H9 (cell line): ENCODE data around the gene NCF1. TPM values are rescaled to one million over a fixed set of nuclear protein-coding genes. Genes with fewer than 3 reads are reported as not detected.
"Not testable (repeated sequence)": the region's sequence is repeated elsewhere in the genome, so short reads cannot be mapped to it uniquely, and the experiment has no call there.

Experiments
- DNase-seq: peaks from one replicate; pipeline ENCODE4 v3.0.0-alpha.2; 2017
- H2AFZ ChIP-seq: one replicate; pipeline ENCODE4 v1.6.1; 2013; ENCODE audit warnings: mild to moderate bottlenecking, low read length, control low read depth, moderate library complexity
- H2AK5ac ChIP-seq: 2 replicates; pipeline ENCODE4 v1.6.1; 2013; ENCODE audit warnings: low read length, control low read depth, mixed read lengths; ENCODE audit not compliant: insufficient read length
- H2BK120ac ChIP-seq: one replicate; pipeline ENCODE4 v1.6.1; 2013; ENCODE audit warnings: low read depth, mild to moderate bottlenecking, low read length, control low read depth, inconsistent platforms; ENCODE audit not compliant: poor library complexity, severe bottlenecking
- H2BK12ac ChIP-seq: 2 replicates; pipeline ENCODE4 v1.6.1; 2013; ENCODE audit warnings: low read length, control low read depth, mixed read lengths, low read depth; ENCODE audit not compliant: insufficient read length
- H2BK15ac ChIP-seq: 2 replicates; pipeline ENCODE4 v1.6.1; 2013; ENCODE audit warnings: low read depth, low read length, control low read depth
- H2BK20ac ChIP-seq: one replicate; pipeline ENCODE4 v1.6.1; 2013; ENCODE audit warnings: low read depth, mild to moderate bottlenecking, low read length, control low read depth, inconsistent platforms; ENCODE audit not compliant: poor library complexity, severe bottlenecking
- H2BK5ac ChIP-seq: 2 replicates; pipeline ENCODE4 v1.6.1; 2013; ENCODE audit warnings: low read length, control low read depth, mixed read lengths; ENCODE audit not compliant: insufficient read length
- H3K14ac ChIP-seq: 2 replicates; pipeline ENCODE4 v1.6.1; 2013; ENCODE audit warnings: low read length, control low read depth; ENCODE audit not compliant: insufficient read depth
- H3K18ac ChIP-seq: 2 replicates; pipeline ENCODE4 v1.6.1; 2013; ENCODE audit warnings: low read depth, mild to moderate bottlenecking, mixed read lengths, low read length, control low read depth; ENCODE audit not compliant: insufficient read length
- H3K23ac ChIP-seq: 2 replicates; pipeline ENCODE4 v1.6.1; 2013; ENCODE audit warnings: low read length, control low read depth, mixed read lengths, low read depth; ENCODE audit not compliant: insufficient read length
- H3K23me2 ChIP-seq: 2 replicates; pipeline ENCODE4 v1.6.1; 2013; ENCODE audit warnings: low read depth, mild to moderate bottlenecking, mixed read lengths, low read length, control low read depth; ENCODE audit not compliant: insufficient read length, poor library complexity, severe bottlenecking
- H3K27ac ChIP-seq: 2 replicates; pipeline ENCODE4 v1.5.1; 2013; ENCODE audit warnings: low read length, control low read depth, mixed read lengths, low read depth; ENCODE audit not compliant: insufficient read length
- H3K27me3 ChIP-seq: 2 replicates; pipeline ENCODE4 v1.6.1; 2013; ENCODE audit warnings: low read length, control low read depth, inconsistent platforms; ENCODE audit not compliant: insufficient read depth
- H3K4ac ChIP-seq: 2 replicates; pipeline ENCODE4 v1.6.1; 2013; ENCODE audit warnings: low read depth, mild to moderate bottlenecking, control low read depth, inconsistent platforms, low read length, moderate library complexity
- H3K4me1 ChIP-seq: 2 replicates; pipeline ENCODE4 v1.6.1; 2013; ENCODE audit warnings: low read length, control low read depth, inconsistent platforms; ENCODE audit not compliant: insufficient read depth
- H3K4me2 ChIP-seq: 2 replicates; pipeline ENCODE4 v1.6.1; 2013; ENCODE audit warnings: low read length, control low read depth, mixed read lengths; ENCODE audit not compliant: insufficient read length, insufficient read depth
- H3K56ac ChIP-seq: 2 replicates; pipeline ENCODE4 v1.6.1; 2013; ENCODE audit warnings: low read depth, mild to moderate bottlenecking, mixed read lengths, low read length, control low read depth; ENCODE audit not compliant: insufficient read length
- H3K79me1 ChIP-seq: 2 replicates; pipeline ENCODE4 v1.6.1; 2013; ENCODE audit warnings: low read depth, mild to moderate bottlenecking, moderate library complexity, low read length, control low read depth, inconsistent platforms; ENCODE audit not compliant: insufficient read depth, poor library complexity, severe bottlenecking
- H3K79me2 ChIP-seq: 2 replicates; pipeline ENCODE4 v1.6.1; 2013; ENCODE audit warnings: low read length, control low read depth, inconsistent platforms; ENCODE audit not compliant: insufficient read depth
- H3K9ac ChIP-seq: 2 replicates; pipeline ENCODE4 v1.6.1; 2013; ENCODE audit warnings: low read length, control low read depth, mixed read lengths; ENCODE audit not compliant: insufficient read length; ENCODE audit errors: extremely low read depth
- H3K9me3 ChIP-seq: one replicate; pipeline ENCODE4 v1.6.1; 2013; ENCODE audit warnings: low read depth, low read length, inconsistent platforms; ENCODE audit not compliant: control insufficient read depth
- H3T11ph ChIP-seq: one replicate; pipeline ENCODE4 v1.6.1; 2013; ENCODE audit warnings: mild to moderate bottlenecking, low read length, control low read depth, inconsistent platforms
- H4K20me1 ChIP-seq: one replicate; pipeline ENCODE4 v1.6.1; 2013; ENCODE audit not compliant: control insufficient read depth, insufficient read length, insufficient read depth
- H4K5ac ChIP-seq: 2 replicates; pipeline ENCODE4 v1.6.1; 2013; ENCODE audit warnings: low read depth, mild to moderate bottlenecking, mixed read lengths, low read length, control low read depth; ENCODE audit not compliant: insufficient read length
- H4K8ac ChIP-seq: replicated peaks from 2 replicates; pipeline ENCODE4 v1.6.1; 2013; ENCODE audit warnings: low read length, control low read depth, mixed read lengths, low read depth; ENCODE audit not compliant: insufficient read length
- H4K91ac ChIP-seq: 2 replicates; pipeline ENCODE4 v1.6.1; 2013; ENCODE audit warnings: low read depth, mild to moderate bottlenecking, moderate library complexity, mixed read lengths, low read length, control low read depth; ENCODE audit not compliant: insufficient read length
- H3K27ac Mint-ChIP-seq, 3 experiments: 2 replicates in 2 of 3; 3 replicates in 1 of 3; pipeline ENCODE4 v1.8.0; 2020 to 2021; ENCODE audit warnings: mixed read lengths in 3 of 3, mild to moderate bottlenecking in 1 of 3, moderate library complexity in 1 of 3
- H3K27me3 Mint-ChIP-seq: 2 replicates; pipeline ENCODE4 v1.8.0; 2021; ENCODE audit warnings: low read depth, mild to moderate bottlenecking, moderate library complexity, mixed read lengths
- H3K36me3 Mint-ChIP-seq, 3 experiments: 2 replicates in 2 of 3; 3 replicates in 1 of 3; pipeline ENCODE4 v1.8.0; 2020 to 2021; ENCODE audit warnings: low read depth in 3 of 3, mixed read lengths in 3 of 3; ENCODE audit not compliant: insufficient read depth in 1 of 3
- H3K4me1 Mint-ChIP-seq, 2 experiments: 2 replicates each; pipeline ENCODE4 v1.8.0; 2020; ENCODE audit warnings: mixed read lengths in 2 of 2
- H3K4me3 Mint-ChIP-seq, 2 experiments: 2 replicates in 1 of 2; 3 replicates in 1 of 2; pipeline ENCODE4 v1.8.0; 2020 to 2021; ENCODE audit warnings: mild to moderate bottlenecking in 2 of 2, mixed read lengths in 2 of 2, moderate library complexity in 1 of 2
- H3K9me3 Mint-ChIP-seq, 2 experiments: 2 replicates in 1 of 2; 3 replicates in 1 of 2; pipeline ENCODE4 v1.8.0; 2020; ENCODE audit warnings: mild to moderate bottlenecking in 2 of 2, mixed read lengths in 2 of 2, moderate library complexity in 1 of 2
- WGBS: extraction: QIAGEN DNeasy Blood & Tissue Kit; methylation state at CpG from one replicate; pipeline ENCODE4 v1.1.7; 2013; ENCODE audit warnings: missing lambda C conversion rate, low lambda C conversion rate, mixed read lengths; ENCODE audit not compliant: insufficient read length; ENCODE audit errors: extremely low coverage; 5-methylcytosine and 5-hydroxymethylcytosine counted together
- total RNA-seq: library from RNA; stranded (reverse); gene quantifications from 2 replicates; pipeline ENCODE4 v1.2.1, GENCODE V29; 2021

Gene NCF1
- total RNA-seq, 1 experiment from 2014 or later: 0.63 TPM

- no CpG with 5 or more reads among the region's 27 CpGs for WGBS
- H3K27ac ChIP-seq, H3K23ac ChIP-seq, H3K27ac Mint-ChIP-seq, H2BK120ac ChIP-seq, H3K9me3 ChIP-seq, H2BK15ac ChIP-seq, H4K91ac ChIP-seq, H3K4ac ChIP-seq, H3K27me3 Mint-ChIP-seq, H3K23me2 ChIP-seq, H3K27me3 ChIP-seq, H4K5ac ChIP-seq, H3K4me3 Mint-ChIP-seq, DNase-seq, H3K56ac ChIP-seq, H3K79me2 ChIP-seq, H2BK12ac ChIP-seq, H3K18ac ChIP-seq, H3K9me3 Mint-ChIP-seq, H2AK5ac ChIP-seq, H3K36me3 Mint-ChIP-seq, H4K8ac ChIP-seq, H3K79me1 ChIP-seq, H3K4me2 ChIP-seq, H4K20me1 ChIP-seq, H3K4me1 ChIP-seq, H3K14ac ChIP-seq, H2BK20ac ChIP-seq, H3K9ac ChIP-seq, H2AFZ ChIP-seq, H3T11ph ChIP-seq, H2BK5ac ChIP-seq, H3K4me1 Mint-ChIP-seq: not testable (repeated sequence)
Measured at GRCh38 chr7:74797848-74798622, 24.2 kb downstream of the NCF1 start.

DNA sequence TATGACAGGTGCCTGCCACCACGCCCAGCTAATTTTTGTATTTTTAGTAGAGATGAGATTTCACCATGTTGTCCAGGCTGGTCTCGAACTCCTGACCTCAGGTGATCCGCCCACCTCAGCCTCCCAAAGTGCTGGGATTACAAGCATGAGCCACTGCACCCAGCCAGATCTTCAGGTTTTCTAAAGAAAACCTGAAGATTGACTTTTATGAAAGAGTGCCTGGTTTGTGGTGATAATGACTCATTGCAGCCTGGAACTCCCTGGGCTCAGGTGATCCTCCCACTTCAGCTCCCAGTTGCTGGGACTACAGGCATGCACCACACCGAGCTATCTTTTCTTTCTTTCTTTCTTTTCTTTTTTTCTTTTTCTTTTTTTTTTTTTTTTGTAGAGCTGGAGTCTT lies 24.8 kb downstream of the NCF1 start:
- not testable (repeated sequence) for H2AK5ac ChIP-seq, H3K79me1 ChIP-seq, H3K27ac Mint-ChIP-seq, H3K23me2 ChIP-seq, H2BK15ac ChIP-seq, H3K27me3 ChIP-seq, H3K36me3 Mint-ChIP-seq, H3K9me3 Mint-ChIP-seq, H3K4me3 Mint-ChIP-seq, H2BK20ac ChIP-seq, H3K9ac ChIP-seq, H3K79me2 ChIP-seq, H2BK12ac ChIP-seq, H4K8ac ChIP-seq, H4K91ac ChIP-seq, H3T11ph ChIP-seq, H3K56ac ChIP-seq, H4K20me1 ChIP-seq, H2BK5ac ChIP-seq, H2AFZ ChIP-seq, H3K9me3 ChIP-seq, H2BK120ac ChIP-seq, H3K4me1 Mint-ChIP-seq, DNase-seq, H3K18ac ChIP-seq, H3K4me1 ChIP-seq, H3K14ac ChIP-seq, H4K5ac ChIP-seq, H3K4ac ChIP-seq, H3K27me3 Mint-ChIP-seq, H3K27ac ChIP-seq, H3K23ac ChIP-seq, H3K4me2 ChIP-seq
- WGBS: no CpG with 5 or more reads among the region's 4 CpGs
